Aorta (tissue), 5 donors: ENCODE data around the gene SCFD2. TPM values are rescaled to one million over a fixed set of nuclear protein-coding genes. Genes with fewer than 3 reads are reported as not detected.

ENCODE experiments used
- ATAC-seq: fragments of 200-7000 bp; cut with Tn5 transposase; one replicate; pipeline ENCODE4 v1.9.1; 2022; ENCODE audit warnings: moderate library complexity; ENCODE audit not compliant: low FRiP score
- DNase-seq, 2 donors: peaks; one replicate each; pipeline ENCODE4 v3.0.0-alpha.2; 2020
- H3K27ac ChIP-seq, 2 donors: one replicate each; pipeline ENCODE4 v1.5.1; 2013; ENCODE audit warnings: low read length in 2 of 2, mild to moderate bottlenecking in 2 of 2, moderate library complexity in 2 of 2, control low read depth in 1 of 2, inconsistent platforms in 1 of 2, low read depth in 1 of 2
- H3K27me3 ChIP-seq, 2 donors: one replicate each; pipeline ENCODE4 v1.6.1; 2013; ENCODE audit warnings: control low read depth in 1 of 2, low read length in 1 of 2, mild to moderate bottlenecking in 1 of 2, moderate library complexity in 1 of 2; ENCODE audit not compliant: insufficient read depth in 2 of 2, control insufficient read depth in 1 of 2
- H3K36me3 ChIP-seq, 2 donors: one replicate each; pipeline ENCODE4 v1.6.1; 2013; ENCODE audit warnings: control low read depth in 1 of 2, low read length in 1 of 2, mild to moderate bottlenecking in 1 of 2; ENCODE audit not compliant: insufficient read depth in 2 of 2, control insufficient read depth in 1 of 2
- H3K4me1 ChIP-seq, 2 donors: one replicate each; pipeline ENCODE4 v1.6.1; 2013; ENCODE audit warnings: low read length in 2 of 2, control low read depth in 1 of 2, mild to moderate bottlenecking in 1 of 2, moderate library complexity in 1 of 2; ENCODE audit not compliant: insufficient read depth in 2 of 2, control insufficient read depth in 1 of 2
- H3K4me3 ChIP-seq, 2 donors: one replicate each; pipeline ENCODE4 v1.5.1; 2013; ENCODE audit warnings: low read length in 2 of 2, control low read depth in 1 of 2, mild to moderate bottlenecking in 1 of 2
- H3K9me3 ChIP-seq: one replicate; pipeline ENCODE4 v1.6.1; 2013; ENCODE audit warnings: mild to moderate bottlenecking, low read length; ENCODE audit not compliant: control insufficient read depth
- WGBS, 2 donors: extraction: QIAGEN DNeasy Blood & Tissue Kit; methylation state at CpG; one replicate each; pipeline ENCODE4 v1.1.7; 2013; 5-methylcytosine and 5-hydroxymethylcytosine counted together
- intact Hi-C, 2 donors: fragments of 100-400 bp; cut with DNase I; formaldehyde crosslinking; loops; one replicate each; pipeline versions ENCODE4 v1.14.2 to v1.15.0; 2022
- polyA plus RNA-seq, 2 donors: library from polyadenylated mRNA; stranded (reverse); fragments of 200-250 nt; gene quantifications; one replicate each; pipeline ENCODE4 v1.2.3, GENCODE V29; 2013
- total RNA-seq, 2 donors: library from RNA; stranded (reverse); fragmentation: NEBNext Ultra II Directional; extraction: Animal tissue kit (Norgen Biotek cat#: 25700); gene quantifications; one replicate each; pipeline ENCODE4 v1.2.1, GENCODE V29; 2021
- donor health status: healthy with polysubstance abuse.
- donor health status: Bipolar disorder and iron deficiency.
- donor health status: DM: no; HTN: no; CAD: no.
- donor health status: DM: no; HTN: no; CAD: no.
- donor health status: DM: yes; HTN: yes; CAD: no.

SCFD2 gene
- total and polyA plus RNA-seq, 4 donors: 3.5 to 19.2 (median 10.3) TPM

GRCh38 chr4:52867163-52867562 lies 498.7 kb downstream of the SCFD2 start:
- H3K4me1 ChIP-seq: peaks cover 0 to 12% of the 10 kb centered on the region in 2 donors

DNA sequence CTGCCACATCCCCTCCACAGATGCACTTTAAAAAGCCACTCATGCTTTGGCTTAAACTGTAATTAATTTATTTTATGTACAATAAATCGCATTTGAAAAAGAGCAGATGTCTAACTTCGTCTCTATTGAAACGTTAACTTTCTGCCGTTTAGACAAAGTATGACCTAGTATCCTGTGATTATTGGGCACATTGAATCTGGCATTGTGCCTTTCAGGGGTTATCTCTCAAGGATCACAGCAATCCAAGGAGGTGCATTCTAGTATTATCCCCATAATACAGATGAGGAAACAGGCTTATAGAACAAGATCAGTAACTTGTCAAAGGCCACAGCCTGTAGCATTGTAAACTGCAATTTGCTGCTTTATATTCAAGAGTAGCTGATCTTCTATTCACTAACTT lies 499.1 kb downstream of the SCFD2 start:
- peaks cover 0 to 12% of the 10 kb centered on the region in 2 donors for H3K4me1 ChIP-seq

More at GRCh38 chr4:52867163-52867562, 498.7 kb downstream of the SCFD2 start:
- intact Hi-C loops: loop anchor here (5.0 to 10.0 kb wide), 4 partner anchors 45 to 1368 kb away; no protein-coding TSS in a partner anchor
- no peaks in the 10 kb centered on the region for H3K9me3 ChIP-seq
- 43% methylated on average over 4 of the region's 4 CpGs for WGBS, 2 donors
- ATAC-seq (no peak), DNase-seq (no peak)
- H3K4me3 ChIP-seq: no peak overlapping the region
- H3K27me3 ChIP-seq: no peaks in the 10 kb centered on the region
- H3K36me3 ChIP-seq: peaks cover 0 to 5% of the 10 kb centered on the region in 2 donors
- H3K27ac ChIP-seq: peak overlapping the region; percentile 29 to 45

GRCh38 chr4:52865300-52865699 lies 500.6 kb downstream of the SCFD2 start:
- Histone ChIP-seq H3K27me3 (no peaks in the 10 kb centered on the region), H3K27ac (peak overlapping the region; percentile 59 to 75), H3K4me3 (no peak overlapping the region), H3K36me3 (peaks cover 0 to 5% of the 10 kb centered on the region in 2 donors), H3K9me3 (no peaks in the 10 kb centered on the region), H3K4me1 (peaks cover 0 to 12% of the 10 kb centered on the region in 2 donors)
- DNase-seq (no peak), ATAC-seq (no peak)
- intact Hi-C loops: loop anchor here (5.0 to 10.0 kb wide), 4 partner anchors 47 to 1370 kb away; no protein-coding TSS in a partner anchor
- 25 to 30% methylated on average over 9 of the region's 9 CpGs for WGBS, 2 donors

More for the DNA sequence above, 499.1 kb downstream of the SCFD2 start:
- Histone ChIP-seq H3K9me3 (no peaks in the 10 kb centered on the region), H3K27ac (peak overlapping the region in 1 of 2 donors; percentile 25), H3K4me3 (no peak overlapping the region), H3K27me3 (no peaks in the 10 kb centered on the region), H3K36me3 (peaks cover 0 to 5% of the 10 kb centered on the region in 2 donors)
- no peak for ATAC-seq
- intact Hi-C loops: loop anchor here (5.0 to 10.0 kb wide), 4 partner anchors 46 to 1368 kb away; no protein-coding TSS in a partner anchor
- 55 to 58% methylated on average over 4 of the region's 4 CpGs for WGBS, 2 donors
- no peak for DNase-seq

- no peak for DNase-seq
- Histone ChIP-seq H3K27me3 (no peaks in the 10 kb centered on the region), H3K9me3 (no peaks in the 10 kb centered on the region), H3K4me3 (no peak overlapping the region), H3K36me3 (peaks cover 0 to 5% of the 10 kb centered on the region in 2 donors), H3K4me1 (peaks cover 0 to 12% of the 10 kb centered on the region in 2 donors), H3K27ac (peak overlapping the region in 1 of 2 donors; percentile 75)
- intact Hi-C loops: loop anchor here (5.0 to 10.0 kb wide), 7 partner anchors 48 to 1370 kb away; partner anchors contain the start of gene USP46 (in 1 of the 2)
- no peak for ATAC-seq
- 5 to 9% methylated on average over 5 of the region's 5 CpGs for WGBS, 2 donors
These were observed 501.1 kb downstream of the SCFD2 start for GRCh38 chr4:52864793-52865192.

DNA sequence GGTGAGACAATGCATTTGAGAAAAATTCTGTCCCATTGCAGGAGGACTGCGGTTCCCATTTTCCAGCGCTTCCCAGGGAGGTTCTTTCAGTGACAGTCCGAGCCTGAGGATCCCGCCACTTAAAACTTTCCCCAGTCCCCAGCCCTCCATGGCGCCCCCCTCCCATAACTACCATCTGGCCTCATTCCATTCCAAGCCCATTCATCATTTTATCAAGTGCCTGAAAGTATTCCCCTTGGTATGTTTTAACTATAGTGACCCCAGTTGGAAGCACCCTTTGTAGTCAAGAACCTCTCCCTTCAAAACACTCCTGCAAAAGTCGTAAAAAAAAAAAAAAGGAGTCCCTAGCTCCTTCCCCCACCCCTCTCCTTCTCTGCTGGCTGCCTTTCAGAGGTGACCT lies 502.5 kb downstream of the SCFD2 start:
- H3K27ac ChIP-seq: peak overlapping the region in 1 of 2 donors; percentile 11
- H3K4me1 ChIP-seq: peaks cover 0 to 12% of the 10 kb centered on the region in 2 donors
- WGBS, 2 donors: 10 to 16% methylated on average over 6 of the region's 6 CpGs
- DNase-seq (no peak), ATAC-seq (no peak)
- peaks cover 0 to 5% of the 10 kb centered on the region in 2 donors for H3K36me3 ChIP-seq
- no peaks in the 10 kb centered on the region for H3K27me3 ChIP-seq
- peak overlapping the region; percentile 41 to 71 for H3K4me3 ChIP-seq
- intact Hi-C loops: loop anchor here (5.0 to 10.0 kb wide), 5 partner anchors 119 to 1371 kb away; partner anchors contain the start of gene USP46 (in 1 of the 2)
- H3K9me3 ChIP-seq: no peaks in the 10 kb centered on the region

DNA sequence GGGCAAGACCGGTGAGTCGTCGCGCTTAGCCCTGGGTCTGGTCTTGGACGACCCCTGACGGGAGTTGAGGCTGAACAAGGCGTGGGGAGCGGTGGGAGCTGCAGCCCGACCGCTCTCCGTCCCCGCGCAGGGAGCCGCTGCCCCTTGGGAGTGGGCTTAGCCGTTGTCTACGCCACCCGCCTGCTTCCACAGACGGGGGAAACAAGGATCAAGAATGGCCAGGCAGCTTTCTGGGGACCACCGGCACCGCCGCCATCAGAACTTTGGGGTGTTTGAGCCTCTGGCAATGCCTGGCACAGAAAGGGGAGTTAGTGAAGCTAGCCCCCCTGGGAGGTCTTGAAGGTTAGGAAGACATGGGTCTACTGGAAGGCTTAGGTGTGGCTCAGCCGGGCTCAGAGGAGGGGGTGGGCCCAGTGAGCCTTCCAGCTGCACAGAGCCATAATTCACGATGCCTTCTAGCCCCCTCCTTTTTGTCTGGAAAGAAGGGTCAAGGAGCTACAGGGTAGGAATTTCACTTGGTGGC lies 503.2 kb downstream of the SCFD2 start:
- H3K27ac ChIP-seq: peak overlapping the region; percentile 3 to 70
- H3K4me1 ChIP-seq: peaks cover 0 to 8% of the 10 kb centered on the region in 2 donors
- ATAC-seq (no peak), DNase-seq (peak in 1 of 2 donors; percentile 47)
- peaks cover 0 to 5% of the 10 kb centered on the region in 2 donors for H3K36me3 ChIP-seq
- 0 to 2% methylated on average over 22 to 23 of the region's 23 CpGs for WGBS, 2 donors
- intact Hi-C loops: loop anchor here (5.0 to 10.0 kb wide), 5 partner anchors 120 to 1372 kb away; partner anchors contain the start of gene USP46 (in 1 of the 2)
- H3K27me3 ChIP-seq: no peaks in the 10 kb centered on the region
- peak overlapping the region; percentile 12 to 71 for H3K4me3 ChIP-seq
- H3K9me3 ChIP-seq: no peaks in the 10 kb centered on the region

GRCh38 chr4:52861879-52862616 lies 503.8 kb downstream of the SCFD2 start, which contains the start of gene RASL11B:
RASL11B (plus strand) TSS chr4:52862317; CDS start chr4:52862508, 191 bp downstream.
- no peaks in the 10 kb centered on the region for H3K27me3 ChIP-seq
- no peaks in the 10 kb centered on the region for H3K9me3 ChIP-seq
- H3K36me3 ChIP-seq: peaks cover 0 to 5% of the 10 kb centered on the region in 2 donors
- peak within 1 kb of the TSS; percentile 71 to 75 for H3K4me3 ChIP-seq
- DNase-seq (peak; percentile 89 to 94), ATAC-seq (peak; percentile 97)
- intact Hi-C loops: loop anchor here (5.0 to 10.0 kb wide), 5 partner anchors 120 to 1373 kb away; partner anchors contain the start of gene USP46 (in 1 of the 2)
- H3K27ac ChIP-seq: peak within 1 kb of the TSS; percentile 11 to 78
- peaks cover 0 to 2% of the 10 kb centered on the region in 2 donors for H3K4me1 ChIP-seq
- WGBS, 2 donors: 0% methylated on average over 65 to 94 of the region's 94 CpGs

DNA sequence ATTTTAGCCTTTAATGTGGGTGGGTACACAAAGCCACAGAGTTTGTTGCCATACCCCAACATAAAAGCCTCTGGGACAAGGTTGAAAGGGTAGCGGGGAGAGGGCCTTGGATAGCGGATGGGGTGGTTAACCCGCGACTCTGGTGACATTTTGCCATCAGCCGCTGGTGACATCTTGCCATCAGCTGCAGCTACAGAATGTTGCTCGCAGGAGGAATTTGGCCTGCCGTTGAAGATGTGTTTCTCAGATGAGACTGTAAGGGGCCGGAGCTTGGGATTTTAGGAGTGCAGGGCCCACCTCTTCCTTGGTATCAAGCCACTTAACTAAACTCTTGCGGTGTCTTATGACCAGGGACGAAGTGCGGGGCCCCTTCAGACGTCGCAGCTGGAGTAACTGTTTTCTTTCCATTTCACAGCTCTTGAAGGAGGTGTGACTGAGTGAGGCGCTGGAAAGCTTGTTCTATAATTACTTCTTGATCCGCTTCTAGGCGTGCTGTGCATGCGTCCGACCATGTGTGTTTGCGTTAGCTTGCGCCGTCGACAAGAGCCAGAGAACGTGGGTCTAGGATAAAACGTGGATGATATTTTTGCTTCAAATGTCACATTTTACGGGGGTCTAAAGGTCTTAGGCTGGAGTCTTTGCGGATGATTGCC lies 504.6 kb downstream of the SCFD2 start:
- intact Hi-C loops: loop anchor here (5.0 to 10.0 kb wide), 5 partner anchors 121 to 1374 kb away; partner anchors contain the start of gene USP46 (in 1 of the 2)
- DNase-seq (no peak), ATAC-seq (no peak)
- Histone ChIP-seq H3K27ac (no peak overlapping the region), H3K9me3 (no peaks in the 10 kb centered on the region), H3K27me3 (no peaks in the 10 kb centered on the region), H3K4me1 (no peaks in the 10 kb centered on the region), H3K4me3 (peak overlapping the region; percentile 71 to 75), H3K36me3 (peaks cover 0 to 5% of the 10 kb centered on the region in 2 donors)
- WGBS, 2 donors: 39% methylated on average over 26 of the region's 26 CpGs
